ENCODE results near the gene NPB. TPM values are rescaled to one million over a fixed set of nuclear protein-coding genes. Genes with fewer than 3 reads are reported as not detected.

The NPB gene
- total and polyA plus RNA-seq, 4 donors, result 1.1 to 4.4 (median 3.0) TPM

DNA sequence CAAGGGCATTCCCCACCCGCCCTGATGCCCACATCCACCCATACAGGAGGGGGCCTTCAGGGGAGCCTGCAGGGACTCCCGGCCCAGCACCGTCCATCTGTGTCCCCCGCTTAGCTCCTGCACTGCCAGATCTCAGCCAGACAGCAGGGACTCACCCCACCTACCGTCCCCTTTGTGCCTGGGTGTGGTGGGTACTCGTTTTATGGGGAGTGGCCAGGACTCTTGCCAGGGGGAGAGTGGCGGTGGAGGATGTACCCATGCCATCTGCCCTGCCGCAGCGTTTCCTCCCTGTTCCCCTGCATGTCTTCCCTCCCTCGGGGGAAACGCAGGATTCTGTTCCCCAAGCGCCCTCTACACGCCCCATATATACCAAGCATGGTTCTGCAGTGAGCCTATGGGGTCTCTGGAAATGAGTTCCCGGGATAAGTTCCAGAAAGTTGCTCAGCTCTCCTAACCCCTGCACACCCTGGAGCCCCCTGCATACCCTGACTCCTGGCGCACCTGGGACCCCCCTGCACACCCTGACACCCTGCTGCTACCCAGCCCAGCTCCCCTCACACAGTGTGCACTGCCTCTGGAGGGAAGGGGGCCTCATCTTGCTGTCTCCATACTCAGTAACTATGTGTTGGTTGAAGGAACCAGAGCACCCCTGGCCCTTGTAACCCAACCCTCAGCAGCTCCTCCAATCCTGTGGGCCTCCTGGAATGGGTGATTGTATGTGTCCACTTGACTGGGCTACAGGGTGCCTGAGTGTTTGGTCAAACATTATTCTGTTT lies 29.7 kb downstream of the NPB start:
- no peak overlapping the region for H3K27ac ChIP-seq (ENCODE audit: low read depth, low read length)
- peaks cover 47% of the 10 kb centered on the region for H3K4me1 ChIP-seq (ENCODE audit: control insufficient read depth, insufficient read depth, low read length)
- H3K27me3 ChIP-seq (ENCODE audit: control insufficient read depth, insufficient read depth, low read length), result no peaks in the 10 kb centered on the region
- DNase-seq (ENCODE audit: low read depth in 4 of 6, low spot score in 6 of 6), result no peak
- peaks cover 55% of the 10 kb centered on the region for H3K36me3 ChIP-seq (ENCODE audit: control insufficient read depth, insufficient read depth, low read length)
- 48% methylated on average over 9 of the region's 15 CpGs for WGBS (ENCODE audit: insufficient coverage)
- no peak overlapping the region for H3K4me3 ChIP-seq (ENCODE audit: low read depth, low read length)
- H3K9me3 ChIP-seq (ENCODE audit: control insufficient read depth, insufficient read depth, low read length), result no peaks in the 10 kb centered on the region

DNA sequence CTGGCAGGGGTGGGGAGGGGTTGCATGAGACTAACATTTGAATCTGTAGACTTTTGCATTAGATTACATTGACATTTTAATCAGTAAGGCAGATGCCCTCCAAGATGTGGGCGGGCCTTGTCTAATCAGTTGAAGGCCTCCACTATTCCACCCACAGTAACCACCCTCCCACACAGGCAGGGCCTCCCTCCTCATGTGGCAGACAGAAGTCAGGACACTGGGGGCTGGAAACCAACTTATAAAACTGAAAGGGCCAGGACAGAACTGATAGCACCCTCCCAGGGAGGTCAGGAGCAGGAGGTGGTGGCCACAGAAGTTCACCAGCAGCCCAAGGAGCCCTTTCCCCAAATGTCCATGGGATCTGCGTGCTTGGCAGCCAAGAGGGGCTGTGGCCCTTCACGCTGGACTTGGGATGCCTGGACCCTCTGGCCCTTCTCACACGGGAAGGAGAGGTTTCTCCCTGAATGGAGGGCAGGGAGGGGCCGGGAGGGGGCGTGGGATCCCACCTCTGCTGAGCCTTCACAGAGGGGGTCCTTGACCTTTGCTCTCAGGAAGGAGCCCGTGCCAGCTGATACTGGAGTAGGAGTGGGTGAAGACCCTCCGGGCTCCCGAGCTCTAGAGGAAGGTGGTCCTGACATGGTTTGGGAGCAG lies 30.4 kb downstream of the NPB start:
- 91% methylated on average over 9 of the region's 9 CpGs for WGBS (ENCODE audit: insufficient coverage)
- Histone ChIP-seq H3K4me3 (ENCODE audit: low read depth, low read length) (no peak overlapping the region), H3K9me3 (ENCODE audit: control insufficient read depth, insufficient read depth, low read length) (no peaks in the 10 kb centered on the region), H3K27ac (ENCODE audit: low read depth, low read length) (no peak overlapping the region), H3K4me1 (ENCODE audit: control insufficient read depth, insufficient read depth, low read length) (peaks cover 51% of the 10 kb centered on the region), H3K27me3 (ENCODE audit: control insufficient read depth, insufficient read depth, low read length) (no peaks in the 10 kb centered on the region), H3K36me3 (ENCODE audit: control insufficient read depth, insufficient read depth, low read length) (peaks cover 55% of the 10 kb centered on the region)
- DNase-seq (ENCODE audit: low read depth in 4 of 6, low spot score in 6 of 6), result no peak

DNA sequence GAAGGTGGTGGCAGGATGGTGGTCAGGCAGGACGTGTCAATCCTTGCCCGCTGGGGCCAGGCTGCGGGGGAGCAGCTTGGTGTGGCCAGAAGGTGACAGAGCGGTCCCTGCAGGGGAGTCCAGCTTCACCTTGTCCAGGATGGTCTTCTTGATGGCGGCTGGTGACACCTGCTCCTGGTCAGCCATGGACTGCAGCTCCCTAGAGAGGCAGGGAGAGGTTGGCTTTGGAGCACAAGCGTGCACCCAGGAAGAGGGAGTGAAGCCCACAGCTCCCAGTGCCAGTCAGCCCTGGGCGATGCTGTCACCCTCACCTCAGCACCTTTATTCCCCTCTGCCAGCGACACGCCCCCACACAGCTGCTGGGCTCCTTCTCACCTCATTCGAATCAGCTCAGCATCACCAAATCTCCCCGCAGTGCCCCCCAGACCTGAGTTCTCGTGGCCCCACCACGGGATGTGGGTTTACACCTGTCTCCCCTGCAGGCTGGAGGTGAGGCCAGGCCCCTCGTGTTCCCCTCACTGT lies 31.2 kb downstream of the NPB start:
- no peak overlapping the region for H3K27ac ChIP-seq (ENCODE audit: low read depth, low read length)
- no peak for DNase-seq (ENCODE audit: low read depth in 4 of 6, low spot score in 6 of 6)
- WGBS (ENCODE audit: insufficient coverage), result 93% methylated on average over 12 of the region's 14 CpGs
- peaks cover 55% of the 10 kb centered on the region for H3K36me3 ChIP-seq (ENCODE audit: control insufficient read depth, insufficient read depth, low read length)
- no peaks in the 10 kb centered on the region for H3K27me3 ChIP-seq (ENCODE audit: control insufficient read depth, insufficient read depth, low read length)
- peaks cover 56% of the 10 kb centered on the region for H3K4me1 ChIP-seq (ENCODE audit: control insufficient read depth, insufficient read depth, low read length)
- H3K4me3 ChIP-seq (ENCODE audit: low read depth, low read length), result no peak overlapping the region
- no peaks in the 10 kb centered on the region for H3K9me3 ChIP-seq (ENCODE audit: control insufficient read depth, insufficient read depth, low read length)

- no peak overlapping the region for H3K4me3 ChIP-seq (ENCODE audit: low read depth, low read length)
- peaks cover 49% of the 10 kb centered on the region for H3K4me1 ChIP-seq (ENCODE audit: control insufficient read depth, insufficient read depth, low read length)
- 85% methylated on average over 21 of the region's 23 CpGs for WGBS (ENCODE audit: insufficient coverage)
- no peak for DNase-seq (ENCODE audit: low read depth in 4 of 6, low spot score in 6 of 6)
- no peak overlapping the region for H3K27ac ChIP-seq (ENCODE audit: low read depth, low read length)
- no peaks in the 10 kb centered on the region for H3K27me3 ChIP-seq (ENCODE audit: control insufficient read depth, insufficient read depth, low read length)
- no peaks in the 10 kb centered on the region for H3K9me3 ChIP-seq (ENCODE audit: control insufficient read depth, insufficient read depth, low read length)
- H3K36me3 ChIP-seq (ENCODE audit: control insufficient read depth, insufficient read depth, low read length), result peaks cover 55% of the 10 kb centered on the region
These were observed 32.2 kb downstream of the NPB start for GRCh38 chr17:81934098-81934757.

DNA sequence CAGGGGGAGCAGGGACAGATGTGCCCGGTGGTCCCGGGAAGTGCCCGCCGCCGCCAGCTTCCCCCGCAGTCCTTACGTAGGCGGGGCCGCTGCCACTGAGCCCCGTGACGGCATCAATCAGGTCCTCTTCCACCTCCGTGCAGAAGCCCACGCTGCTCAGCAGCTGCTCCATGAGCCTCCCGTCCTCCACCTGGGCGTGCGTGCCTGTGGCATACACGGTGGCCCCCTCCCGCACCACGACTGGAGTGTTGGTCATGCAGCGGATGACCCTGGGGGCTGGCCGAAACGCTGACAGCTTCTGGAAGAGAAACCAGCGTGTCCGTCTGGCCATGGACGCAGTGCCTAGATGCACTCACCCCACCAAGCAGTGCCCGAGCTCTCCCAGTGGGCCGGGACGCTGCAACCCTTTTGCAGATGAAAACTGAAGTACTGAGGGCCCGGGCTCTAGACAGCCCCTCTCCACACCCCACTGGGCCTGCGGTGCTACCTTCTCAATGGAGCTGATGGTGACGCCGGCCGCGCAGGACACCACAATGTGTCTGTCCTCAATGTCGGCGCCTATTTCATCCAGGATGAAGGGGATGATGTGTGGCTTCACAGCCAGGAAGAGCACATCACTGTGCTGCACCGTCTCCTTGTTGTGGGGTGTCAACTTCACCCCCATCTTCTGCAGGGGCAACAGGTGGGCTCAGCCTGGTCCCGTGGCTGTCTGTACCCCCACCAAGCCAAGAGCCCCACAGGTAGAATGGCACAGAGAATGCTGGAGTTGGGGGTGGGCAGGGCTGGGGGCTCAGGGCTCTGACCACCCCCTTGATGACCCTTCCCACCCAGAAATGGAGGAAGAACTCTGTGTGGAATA lies 33.0 kb downstream of the NPB start:
- Histone ChIP-seq H3K27me3 (ENCODE audit: control insufficient read depth, insufficient read depth, low read length) (no peaks in the 10 kb centered on the region), H3K36me3 (ENCODE audit: control insufficient read depth, insufficient read depth, low read length) (peaks cover 49% of the 10 kb centered on the region), H3K4me1 (ENCODE audit: control insufficient read depth, insufficient read depth, low read length) (peaks cover 53% of the 10 kb centered on the region), H3K9me3 (ENCODE audit: control insufficient read depth, insufficient read depth, low read length) (no peaks in the 10 kb centered on the region), H3K27ac (ENCODE audit: low read depth, low read length) (no peak overlapping the region), H3K4me3 (ENCODE audit: low read depth, low read length) (no peak overlapping the region)
- 90% methylated on average over 33 of the region's 38 CpGs for WGBS (ENCODE audit: insufficient coverage)
- DNase-seq (ENCODE audit: low read depth in 4 of 6, low spot score in 6 of 6), result no peak

GRCh38 chr17:81935709-81936084 lies 33.7 kb downstream of the NPB start:
- H3K4me1 ChIP-seq (ENCODE audit: control insufficient read depth, insufficient read depth, low read length), result peaks cover 55% of the 10 kb centered on the region
- no peak overlapping the region for H3K4me3 ChIP-seq (ENCODE audit: low read depth, low read length)
- DNase-seq (ENCODE audit: low read depth in 4 of 6, low spot score in 6 of 6), result no peak
- no peaks in the 10 kb centered on the region for H3K9me3 ChIP-seq (ENCODE audit: control insufficient read depth, insufficient read depth, low read length)
- H3K27me3 ChIP-seq (ENCODE audit: control insufficient read depth, insufficient read depth, low read length), result no peaks in the 10 kb centered on the region
- H3K36me3 ChIP-seq (ENCODE audit: control insufficient read depth, insufficient read depth, low read length), result peaks cover 45% of the 10 kb centered on the region
- whole genome bisulfite sequencing (ENCODE audit: insufficient coverage), result 88% methylated on average over 6 of the region's 6 CpGs
- H3K27ac ChIP-seq (ENCODE audit: low read depth, low read length), result no peak overlapping the region

- H3K4me3 ChIP-seq (ENCODE audit: low read depth, low read length), result no peak overlapping the region
- no peak for DNase-seq (ENCODE audit: low read depth in 4 of 6, low spot score in 6 of 6)
- H3K27me3 ChIP-seq (ENCODE audit: control insufficient read depth, insufficient read depth, low read length), result peaks cover 2% of the 10 kb centered on the region
- peaks cover 20% of the 10 kb centered on the region for H3K36me3 ChIP-seq (ENCODE audit: control insufficient read depth, insufficient read depth, low read length)
- H3K27ac ChIP-seq (ENCODE audit: low read depth, low read length), result no peak overlapping the region
- 71% methylated on average over 13 of the region's 15 CpGs for WGBS (ENCODE audit: insufficient coverage)
- H3K4me1 ChIP-seq (ENCODE audit: control insufficient read depth, insufficient read depth, low read length), result peaks cover 55% of the 10 kb centered on the region
- no peaks in the 10 kb centered on the region for H3K9me3 ChIP-seq (ENCODE audit: control insufficient read depth, insufficient read depth, low read length)
These were observed 37.2 kb downstream of the NPB start for GRCh38 chr17:81939218-81939617.

- Histone ChIP-seq H3K4me3 (ENCODE audit: low read depth, low read length) (no peak overlapping the region), H3K36me3 (ENCODE audit: control insufficient read depth, insufficient read depth, low read length) (peaks cover 13% of the 10 kb centered on the region), H3K4me1 (ENCODE audit: control insufficient read depth, insufficient read depth, low read length) (peaks cover 55% of the 10 kb centered on the region), H3K9me3 (ENCODE audit: control insufficient read depth, insufficient read depth, low read length) (no peaks in the 10 kb centered on the region), H3K27ac (ENCODE audit: low read depth, low read length) (no peak overlapping the region), H3K27me3 (ENCODE audit: control insufficient read depth, insufficient read depth, low read length) (peaks cover 2% of the 10 kb centered on the region)
- WGBS (ENCODE audit: insufficient coverage), result 73% methylated on average over 21 of the region's 21 CpGs
- DNase-seq (ENCODE audit: low read depth in 4 of 6, low spot score in 6 of 6), result peak in 1 of 6 donors; percentile 58
These were observed 37.9 kb downstream of the NPB start for GRCh38 chr17:81939881-81940385.
